ENCODE results near the gene IGFBP6. TPM values are rescaled to one million over a fixed set of nuclear protein-coding genes. Genes with fewer than 3 reads are reported as not detected.
"Not testable (repeated sequence)": the region's sequence is repeated elsewhere in the genome, so short reads cannot be mapped to it uniquely, and the experiment has no call there.

The IGFBP6 gene
- total RNA-seq, 1 experiment from 2014 or later = 6.4 TPM

- no peak for ATAC-seq
- no peaks in the 10 kb centered on the region for H3K9me3 Mint-ChIP-seq
- H3K36me3 Mint-ChIP-seq = no peaks in the 10 kb centered on the region
- H3K27me3 Mint-ChIP-seq (ENCODE audit: low read depth) = peaks cover 84% of the 10 kb centered on the region
- H3K4me1 Mint-ChIP-seq = peaks cover 34% of the 10 kb centered on the region
- H3K4me3 Mint-ChIP-seq = no peak overlapping the region
- no peak overlapping the region for H3K27ac Mint-ChIP-seq
- TF ChIP-seq GRHL2 (CRISPR knock-in tag; IDR thresholded peaks at IDR 0.05; ENCODE audit: insufficient replicate concordance, severe bottlenecking) (no peak), HMGA2 (CRISPR knock-in tag; IDR thresholded peaks at IDR 0.05) (no peak), FOXK1 (CRISPR knock-in tag; IDR thresholded peaks at IDR 0.05) (no peak), AR (CRISPR knock-in tag; IDR thresholded peaks at IDR 0.05) (no peak), USF1 (CRISPR knock-in tag; IDR thresholded peaks at IDR 0.05) (no peak), NR3C1 (CRISPR knock-in tag; conservative IDR thresholded peaks at IDR 0.05; ENCODE audit: low read depth) (no peak), TEAD1 (CRISPR knock-in tag; IDR thresholded peaks at IDR 0.05) (no peak), MXD4 (CRISPR knock-in tag; IDR thresholded peaks at IDR 0.05; ENCODE audit: borderline replicate concordance) (no peak), HMGXB4 (CRISPR knock-in tag; IDR thresholded peaks at IDR 0.05) (no peak), FOXJ3 (CRISPR knock-in tag; IDR thresholded peaks at IDR 0.05; ENCODE audit: borderline replicate concordance) (no peak), CREM (CRISPR knock-in tag; IDR thresholded peaks at IDR 0.05) (no peak), TCF7 (CRISPR knock-in tag; IDR thresholded peaks at IDR 0.05; ENCODE audit: low read depth) (no peak), JAZF1 (CRISPR knock-in tag; IDR thresholded peaks at IDR 0.05) (no peak), TEAD4 (CRISPR knock-in tag; IDR thresholded peaks at IDR 0.05) (no peak)
- TF ChIP-seq, protein P1, sequence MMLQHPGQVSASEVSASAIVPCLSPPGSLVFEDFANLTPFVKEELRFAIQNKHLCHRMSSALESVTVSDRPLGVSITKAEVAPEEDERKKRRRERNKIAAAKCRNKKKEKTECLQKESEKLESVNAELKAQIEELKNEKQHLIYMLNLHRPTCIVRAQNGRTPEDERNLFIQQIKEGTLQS (CRISPR knock-in tag; conservative IDR thresholded peaks at IDR 0.05) = no peak
- TF ChIP-seq, protein P2, sequence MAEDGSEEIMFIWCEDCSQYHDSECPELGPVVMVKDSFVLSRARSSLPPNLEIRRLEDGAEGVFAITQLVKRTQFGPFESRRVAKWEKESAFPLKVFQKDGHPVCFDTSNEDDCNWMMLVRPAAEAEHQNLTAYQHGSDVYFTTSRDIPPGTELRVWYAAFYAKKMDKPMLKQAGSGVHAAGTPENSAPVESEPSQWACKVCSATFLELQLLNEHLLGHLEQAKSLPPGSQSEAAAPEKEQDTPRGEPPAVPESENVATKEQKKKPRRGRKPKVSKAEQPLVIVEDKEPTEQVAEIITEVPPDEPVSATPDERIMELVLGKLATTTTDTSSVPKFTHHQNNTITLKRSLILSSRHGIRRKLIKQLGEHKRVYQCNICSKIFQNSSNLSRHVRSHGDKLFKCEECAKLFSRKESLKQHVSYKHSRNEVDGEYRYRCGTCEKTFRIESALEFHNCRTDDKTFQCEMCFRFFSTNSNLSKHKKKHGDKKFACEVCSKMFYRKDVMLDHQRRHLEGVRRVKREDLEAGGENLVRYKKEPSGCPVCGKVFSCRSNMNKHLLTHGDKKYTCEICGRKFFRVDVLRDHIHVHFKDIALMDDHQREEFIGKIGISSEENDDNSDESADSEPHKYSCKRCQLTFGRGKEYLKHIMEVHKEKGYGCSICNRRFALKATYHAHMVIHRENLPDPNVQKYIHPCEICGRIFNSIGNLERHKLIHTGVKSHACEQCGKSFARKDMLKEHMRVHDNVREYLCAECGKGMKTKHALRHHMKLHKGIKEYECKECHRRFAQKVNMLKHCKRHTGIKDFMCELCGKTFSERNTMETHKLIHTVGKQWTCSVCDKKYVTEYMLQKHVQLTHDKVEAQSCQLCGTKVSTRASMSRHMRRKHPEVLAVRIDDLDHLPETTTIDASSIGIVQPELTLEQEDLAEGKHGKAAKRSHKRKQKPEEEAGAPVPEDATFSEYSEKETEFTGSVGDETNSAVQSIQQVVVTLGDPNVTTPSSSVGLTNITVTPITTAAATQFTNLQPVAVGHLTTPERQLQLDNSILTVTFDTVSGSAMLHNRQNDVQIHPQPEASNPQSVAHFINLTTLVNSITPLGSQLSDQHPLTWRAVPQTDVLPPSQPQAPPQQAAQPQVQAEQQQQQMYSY (CRISPR knock-in tag; IDR thresholded peaks at IDR 0.05) = no peak
- ChIA-PET POLR2A (no interaction called here), CTCF (interaction anchor here (0.6 to 14.6 kb wide), 5 partner anchors 9 to 104 kb away, joined by 3 to 474 read pairs (median 4); partner anchors contain the start of gene SOAT2)
- DNase-seq (ENCODE audit: low spot score) = no peak
Observed at GRCh38 chr12:53093777-53094393, 3.6 kb upstream of the IGFBP6 start.

DNA sequence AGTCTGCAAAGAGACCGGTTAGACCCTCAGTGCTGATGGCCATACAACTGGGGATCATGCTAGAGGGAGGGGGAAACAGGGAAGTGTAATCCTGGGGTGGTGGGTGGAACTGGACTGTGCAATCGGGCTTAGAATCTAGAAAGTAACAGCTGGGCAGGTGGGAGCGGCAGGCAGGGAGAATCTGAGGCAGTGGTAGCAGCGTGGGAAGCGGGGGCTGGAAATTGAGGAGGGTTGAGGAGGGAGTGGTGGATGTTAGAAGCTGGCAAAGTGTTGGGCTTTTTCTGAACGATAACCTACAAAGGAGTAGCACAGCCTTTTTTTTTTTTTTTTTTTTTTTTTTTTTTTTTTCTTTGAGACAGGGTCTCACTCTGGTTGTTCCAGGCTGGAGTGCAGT, 3.1 kb upstream of the IGFBP6 start:
- ATAC-seq (no peak), DNase-seq (ENCODE audit: low spot score) (no peak)
- no peaks in the 10 kb centered on the region for H3K9me3 Mint-ChIP-seq
- H3K36me3 Mint-ChIP-seq = no peaks in the 10 kb centered on the region
- no peak overlapping the region for H3K27ac Mint-ChIP-seq
- peaks cover 85% of the 10 kb centered on the region for H3K27me3 Mint-ChIP-seq (ENCODE audit: low read depth)
- no peak for TF ChIP-seq MYBL2 (CRISPR knock-in tag; IDR thresholded peaks at IDR 0.05)
- TF ChIP-seq, protein P3, sequence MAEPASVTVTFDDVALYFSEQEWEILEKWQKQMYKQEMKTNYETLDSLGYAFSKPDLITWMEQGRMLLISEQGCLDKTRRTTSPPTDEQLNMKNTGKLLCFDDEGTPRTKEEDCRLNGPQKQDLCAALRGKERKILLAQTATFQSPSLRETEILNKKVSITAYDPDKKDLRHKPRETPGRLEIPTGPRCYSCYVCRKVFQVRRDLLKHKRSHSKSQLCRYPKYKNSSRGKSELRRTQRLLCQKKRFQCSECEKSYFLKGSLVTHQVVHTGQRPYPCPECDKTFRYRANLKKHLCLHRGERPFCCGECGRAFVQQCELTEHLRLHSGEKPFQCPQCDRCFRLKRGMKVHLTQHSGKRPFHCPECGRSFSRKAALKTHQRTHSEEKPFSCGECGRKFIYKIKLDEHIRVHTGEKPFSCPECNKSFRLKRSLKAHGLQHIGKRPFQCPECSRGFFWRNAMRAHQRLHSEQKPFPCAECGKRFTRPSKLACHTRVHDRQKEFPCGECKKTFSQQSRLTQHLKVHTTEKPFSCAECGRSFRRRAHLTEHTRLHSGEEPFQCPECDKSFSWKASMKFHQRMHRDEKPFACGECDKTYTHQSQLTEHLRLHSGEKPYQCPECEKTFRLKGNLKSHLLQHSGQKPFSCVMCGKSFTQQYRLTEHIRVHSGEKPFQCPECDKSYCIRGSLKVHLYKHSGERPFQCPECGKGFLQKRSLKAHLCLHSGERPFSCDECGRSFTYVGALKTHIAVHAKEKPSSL (CRISPR knock-in tag; conservative IDR thresholded peaks at IDR 0.05) = no peak
- TF ChIP-seq PRRX2 (CRISPR knock-in tag; IDR thresholded peaks at IDR 0.05) = no peak
- ChIA-PET CTCF (interaction anchor here (0.6 to 14.6 kb wide), 4 partner anchors 8 to 104 kb away, joined by 3 to 474 read pairs (median 4); partner anchors contain the start of gene SOAT2), POLR2A (no interaction called here)
- peaks cover 39% of the 10 kb centered on the region for H3K4me1 Mint-ChIP-seq
- no peak overlapping the region for H3K4me3 Mint-ChIP-seq

DNA sequence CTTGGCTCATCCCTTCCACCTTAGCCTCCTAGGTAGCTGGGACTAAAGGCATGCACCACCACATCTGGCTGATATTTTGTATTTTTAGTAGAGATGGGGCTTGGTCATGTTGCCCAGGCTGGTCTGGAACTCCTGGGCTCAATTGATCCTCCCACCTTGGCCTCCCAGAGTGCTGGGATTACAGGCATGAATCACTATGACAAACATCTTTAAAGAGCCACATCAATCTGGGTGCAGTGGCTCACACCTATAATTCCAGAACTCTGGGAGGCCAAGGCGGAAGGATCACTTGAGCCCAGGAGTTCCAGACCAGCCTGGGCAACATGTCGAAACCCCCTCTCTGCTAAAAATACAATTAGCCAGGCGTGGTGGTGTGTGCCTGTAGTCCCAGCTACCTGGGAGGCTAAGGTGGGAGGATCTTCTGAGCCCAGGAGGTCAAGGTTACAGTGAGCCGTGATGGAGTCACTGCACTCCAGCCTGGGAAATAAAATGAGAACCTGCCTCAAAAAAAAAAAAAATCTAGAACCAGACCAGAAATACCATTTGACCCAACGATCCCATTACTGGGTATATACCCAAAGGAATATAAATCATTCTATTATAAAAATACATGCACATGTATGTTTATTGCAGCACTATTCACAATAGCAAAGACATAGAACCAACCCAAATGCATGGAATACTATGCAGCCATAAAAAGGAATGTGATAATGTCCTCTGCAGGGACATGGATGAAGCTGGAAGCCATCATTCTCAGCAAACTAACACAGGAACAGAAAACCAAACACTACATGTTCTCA, 2.5 kb upstream of the IGFBP6 start:
- POLR2A ChIA-PET = interaction anchor here (1.2 kb wide), 1 partner anchor 121 kb away, joined by 3 read pairs; no protein-coding TSS in a partner anchor

More for the DNA sequence above, 2.5 kb upstream of the IGFBP6 start:
- not testable (repeated sequence) for H3K4me3 Mint-ChIP-seq; DNase-seq (ENCODE audit: low spot score); H3K9me3 Mint-ChIP-seq; H3K27ac Mint-ChIP-seq; ATAC-seq; H3K36me3 Mint-ChIP-seq
- H3K27me3 Mint-ChIP-seq (ENCODE audit: low read depth) = peaks cover 81% of the 10 kb centered on the region
- peaks cover 39% of the 10 kb centered on the region for H3K4me1 Mint-ChIP-seq
- CTCF ChIA-PET = interaction anchor here (0.9 to 14.6 kb wide), 5 partner anchors 8 to 119 kb away, joined by 3 to 474 read pairs (median 6); partner anchors contain the start of genes SOAT2 and TNS2

All from WTC11 (cell line).